Jurkat, Clone E6-1 (cell line): Measurements from ENCODE around the gene HMX2.

Experiments
- DNase-seq: peaks from one replicate; pipeline ENCODE4 v3.0.0-alpha.2; 2011; ENCODE audit warnings: low read depth, low spot score
- H3K4me3 ChIP-seq: 2 replicates; pipeline ENCODE4 v1.5.1; 2011; ENCODE audit warnings: mild to moderate bottlenecking, low read length, control low read depth, moderate library complexity

Gene HMX2

DNA sequence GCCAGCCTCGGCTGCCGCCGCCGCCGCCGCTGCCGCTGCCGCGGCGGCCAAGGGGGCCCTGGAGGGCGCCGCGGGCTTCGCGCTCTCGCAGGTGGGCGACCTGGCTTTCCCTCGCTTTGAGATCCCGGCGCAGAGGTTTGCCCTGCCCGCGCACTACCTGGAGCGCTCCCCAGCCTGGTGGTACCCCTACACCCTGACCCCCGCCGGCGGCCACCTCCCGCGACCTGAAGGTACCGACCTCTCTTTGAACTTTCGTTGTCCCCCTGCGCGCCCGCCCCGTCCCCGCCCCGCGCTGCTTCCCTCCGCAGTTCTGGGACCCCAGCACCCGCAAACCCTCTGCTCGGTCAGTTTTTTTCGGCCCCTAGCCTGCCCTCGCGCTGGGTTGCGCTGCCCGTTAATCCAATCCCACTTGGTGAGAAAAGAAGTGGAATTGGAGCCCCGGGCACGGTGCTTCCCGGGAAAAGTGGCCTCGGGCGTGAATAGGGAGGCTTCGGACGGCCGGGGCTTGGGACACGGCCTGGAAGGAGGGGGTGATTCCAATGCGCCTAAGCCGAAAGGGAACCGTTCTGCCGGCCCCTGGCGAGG lies 11.6 kb upstream of the HMX2 start:
- DNase-seq, result no peak
- peak overlapping the region; percentile 68 for H3K4me3 ChIP-seq

DNA sequence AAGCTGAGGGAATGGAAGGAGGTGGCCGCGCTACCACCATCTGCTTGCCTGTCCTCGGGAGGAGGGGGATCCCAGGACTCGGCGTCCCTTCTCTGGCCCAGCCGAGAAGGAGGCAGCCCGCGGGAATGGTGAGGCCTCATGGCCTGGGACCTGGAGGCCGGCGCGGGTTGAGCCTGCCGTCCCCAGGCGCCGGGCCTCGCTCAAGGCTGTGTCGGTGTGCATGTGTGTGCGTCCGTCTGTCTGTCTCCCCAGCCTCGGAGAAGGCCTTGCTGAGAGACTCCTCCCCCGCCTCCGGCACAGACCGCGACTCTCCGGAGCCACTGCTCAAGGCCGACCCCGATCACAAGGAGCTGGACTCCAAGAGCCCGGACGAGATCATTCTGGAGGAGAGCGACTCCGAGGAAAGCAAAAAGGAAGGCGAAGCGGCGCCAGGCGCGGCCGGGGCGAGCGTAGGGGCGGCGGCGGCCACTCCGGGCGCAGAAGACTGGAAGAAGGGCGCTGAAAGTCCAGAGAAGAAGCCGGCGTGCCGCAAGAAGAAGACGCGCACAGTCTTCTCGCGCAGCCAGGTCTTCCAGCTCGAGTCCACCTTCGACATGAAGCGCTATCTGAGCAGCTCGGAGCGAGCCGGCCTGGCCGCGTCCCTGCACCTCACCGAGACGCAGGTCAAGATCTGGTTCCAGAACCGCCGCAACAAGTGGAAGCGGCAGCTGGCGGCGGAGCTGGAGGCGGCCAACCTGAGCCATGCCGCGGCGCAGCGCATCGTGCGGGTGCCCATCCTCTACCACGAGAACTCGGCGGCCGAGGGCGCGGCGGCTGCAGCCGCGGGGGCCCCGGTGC lies 10.9 kb upstream of the HMX2 start:
- H3K4me3 ChIP-seq, result peak overlapping the region; percentile 68
- DNase-seq, result no peak

DNA sequence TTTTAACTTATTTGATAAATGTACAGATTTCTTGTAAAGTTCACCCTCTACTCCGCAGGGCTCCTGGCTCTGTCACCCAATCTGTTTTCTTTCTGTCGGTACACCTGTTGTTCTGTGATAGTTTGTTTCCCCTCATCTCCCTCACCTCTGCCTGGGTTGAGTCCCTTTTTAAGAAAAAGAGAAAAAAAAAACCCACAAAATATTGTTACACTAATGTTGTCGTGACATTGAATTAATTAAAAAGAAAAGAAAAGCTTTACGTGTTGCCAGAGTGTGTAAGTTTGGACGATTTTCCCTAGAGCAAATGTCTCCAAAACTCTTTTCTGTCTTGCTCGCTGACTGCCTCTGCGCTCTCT lies 8.8 kb upstream of the HMX2 start:
- no peak overlapping the region for H3K4me3 ChIP-seq
- no peak for DNase-seq

DNA sequence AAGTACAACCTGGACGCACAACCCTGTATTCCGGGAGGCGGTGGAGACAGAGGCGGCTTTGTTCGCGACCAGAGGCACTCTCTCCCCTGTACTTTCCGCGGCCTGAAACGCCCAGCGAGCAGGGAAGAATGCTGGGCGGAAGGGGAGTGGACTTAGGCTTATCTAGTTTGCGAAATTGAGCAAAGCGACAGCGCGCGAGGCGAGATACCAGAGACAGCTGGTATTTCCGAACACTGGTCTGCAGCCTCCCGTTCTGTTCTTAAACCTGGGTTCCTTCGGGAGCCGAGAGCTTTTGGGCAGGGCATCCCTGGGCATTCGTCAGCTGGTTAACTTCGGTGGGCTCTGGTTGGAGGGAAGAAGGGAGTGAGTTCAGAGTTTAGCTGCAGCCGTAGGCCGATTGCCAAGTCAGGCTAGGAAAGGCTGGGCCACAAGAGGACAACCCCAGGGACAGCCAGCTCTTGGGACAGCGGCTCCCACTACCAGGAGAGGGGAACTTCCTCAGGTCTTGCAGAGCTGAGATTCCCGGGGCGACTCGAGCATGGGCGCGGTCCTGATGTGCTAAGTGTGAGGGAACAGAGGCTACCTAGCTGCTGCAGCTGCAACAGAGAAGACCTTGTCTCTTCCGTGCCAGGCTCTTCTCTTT lies 8.3 kb upstream of the HMX2 start:
- no peak overlapping the region for H3K4me3 ChIP-seq
- DNase-seq, result no peak

DNA sequence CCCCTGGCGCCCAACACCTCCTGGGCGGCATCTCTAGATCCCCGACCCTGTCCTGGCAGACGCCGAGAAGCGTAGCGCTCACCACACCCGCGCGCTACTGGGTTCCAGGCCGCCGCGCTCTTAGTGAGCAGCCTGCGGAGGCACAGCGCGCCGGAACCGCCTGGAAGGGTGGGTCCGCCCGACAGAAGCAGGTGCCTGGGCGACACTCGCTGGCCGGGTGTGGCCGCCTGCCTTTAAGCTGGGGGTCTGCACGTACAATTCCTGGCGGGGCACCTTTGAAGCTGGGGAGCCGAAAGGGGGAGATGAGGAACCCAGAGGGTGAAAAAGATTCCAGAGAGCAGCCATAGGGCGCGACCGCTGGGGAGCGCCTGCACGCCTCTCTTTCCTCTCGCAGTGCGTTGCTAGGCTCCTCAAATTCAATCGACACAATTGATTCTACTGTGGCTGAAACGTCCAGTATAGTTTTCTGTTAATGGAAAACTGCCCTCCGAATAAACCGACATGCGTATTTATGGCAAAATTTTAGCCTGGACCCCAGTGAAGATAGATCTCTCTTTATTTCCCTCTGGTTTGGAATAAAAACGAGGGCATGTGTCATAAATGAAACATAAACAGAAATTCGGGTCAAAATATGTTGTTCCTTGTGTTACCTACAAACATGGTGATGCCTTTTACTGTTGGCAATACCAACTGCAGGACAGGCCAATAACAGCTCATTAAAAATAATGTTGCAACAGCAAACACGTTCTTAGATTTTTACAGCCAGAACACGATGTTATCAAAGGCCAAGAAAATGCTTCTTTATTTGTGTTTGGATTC lies 7.6 kb upstream of the HMX2 start:
- H3K4me3 ChIP-seq, result no peak overlapping the region
- no peak for DNase-seq

DNA sequence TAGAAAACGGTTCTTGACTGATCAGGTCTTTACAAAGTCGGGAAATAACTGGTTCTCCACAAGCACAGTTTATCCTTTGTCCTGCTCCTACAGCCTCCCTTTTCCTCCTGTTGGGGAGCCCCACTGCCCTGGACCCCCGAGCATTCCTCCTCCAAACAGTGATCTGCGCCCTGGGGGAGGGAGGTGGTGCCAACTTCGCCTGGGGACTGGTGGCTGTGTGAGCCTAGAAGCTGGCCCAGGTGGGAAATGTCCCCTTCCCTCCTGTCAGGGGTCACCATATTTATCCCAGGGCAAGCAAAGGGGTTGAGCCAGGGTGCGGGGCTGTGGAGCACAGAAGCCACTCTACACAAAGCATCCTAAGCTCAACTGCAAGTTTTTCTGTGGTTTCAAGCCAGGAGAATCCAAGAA lies 6.9 kb upstream of the HMX2 start:
- no peak for DNase-seq
- no peak overlapping the region for H3K4me3 ChIP-seq

DNA sequence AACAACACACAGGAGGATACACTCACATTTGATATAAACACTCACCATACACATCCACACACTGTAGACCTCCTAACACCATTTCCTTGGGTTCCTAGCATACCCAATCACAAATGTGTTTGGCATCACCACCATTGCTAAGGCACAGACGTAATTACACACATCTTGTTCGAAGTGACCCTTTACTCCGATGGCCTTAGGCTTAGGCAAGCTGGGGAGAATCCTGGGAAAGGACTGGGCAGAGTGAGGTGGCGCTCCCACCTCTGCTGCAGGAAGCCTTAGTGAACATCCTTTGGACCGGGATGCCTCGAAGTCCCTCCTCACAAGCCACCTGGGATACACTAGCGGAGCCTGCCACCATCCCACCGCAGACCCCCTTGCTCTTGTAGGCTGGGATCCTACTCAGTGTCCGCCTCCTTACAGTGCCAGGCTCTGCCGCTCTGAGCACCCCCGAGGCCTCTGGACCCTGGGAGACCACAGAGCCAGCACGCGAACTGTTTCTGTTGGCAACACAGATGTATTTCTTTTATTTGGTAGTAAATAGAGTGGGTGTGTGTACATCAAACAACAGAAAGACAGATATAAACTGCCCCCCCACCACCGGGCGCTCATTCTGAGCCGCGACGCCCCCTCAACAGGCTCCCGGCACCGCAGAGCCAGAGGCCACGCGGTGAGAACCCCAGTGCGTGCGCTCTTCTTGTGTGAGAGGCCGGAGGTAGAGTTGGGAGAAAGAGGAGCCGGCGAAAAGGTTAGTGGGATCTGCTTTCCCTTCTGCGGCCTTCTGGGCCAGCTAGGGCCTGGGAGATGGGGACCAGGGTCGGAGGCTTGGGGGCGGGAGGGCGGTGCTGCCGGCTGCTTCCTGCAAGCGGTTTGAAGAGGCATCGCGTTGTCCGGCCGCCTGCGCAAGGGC lies 5.9 kb upstream of the HMX2 start:
- no peak for DNase-seq
- H3K4me3 ChIP-seq, result no peak overlapping the region

DNA sequence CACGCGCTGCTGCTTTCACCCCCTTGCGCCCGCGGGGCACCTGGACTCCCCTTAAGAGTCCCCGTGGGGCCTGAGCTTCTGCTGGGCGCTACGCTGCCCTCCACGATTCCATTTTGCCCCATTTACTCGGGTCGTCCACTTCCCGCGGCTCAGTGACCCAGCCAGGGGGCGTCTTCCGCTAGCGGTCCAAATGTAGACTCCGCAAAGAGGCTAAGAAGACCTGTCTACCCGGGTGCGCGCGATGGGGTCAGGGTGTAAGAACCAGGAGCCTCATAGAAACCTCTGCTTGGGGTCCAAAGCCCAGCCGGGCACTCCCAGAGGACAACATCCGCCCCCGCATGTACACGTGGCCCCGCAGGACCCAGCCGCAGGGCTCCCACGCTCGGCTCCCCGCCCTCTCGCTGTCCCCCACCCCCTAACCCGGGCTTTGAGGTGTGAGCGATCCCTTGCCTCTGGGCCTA lies 5.2 kb upstream of the HMX2 start:
- no peak overlapping the region for H3K4me3 ChIP-seq
- no peak for DNase-seq

DNA sequence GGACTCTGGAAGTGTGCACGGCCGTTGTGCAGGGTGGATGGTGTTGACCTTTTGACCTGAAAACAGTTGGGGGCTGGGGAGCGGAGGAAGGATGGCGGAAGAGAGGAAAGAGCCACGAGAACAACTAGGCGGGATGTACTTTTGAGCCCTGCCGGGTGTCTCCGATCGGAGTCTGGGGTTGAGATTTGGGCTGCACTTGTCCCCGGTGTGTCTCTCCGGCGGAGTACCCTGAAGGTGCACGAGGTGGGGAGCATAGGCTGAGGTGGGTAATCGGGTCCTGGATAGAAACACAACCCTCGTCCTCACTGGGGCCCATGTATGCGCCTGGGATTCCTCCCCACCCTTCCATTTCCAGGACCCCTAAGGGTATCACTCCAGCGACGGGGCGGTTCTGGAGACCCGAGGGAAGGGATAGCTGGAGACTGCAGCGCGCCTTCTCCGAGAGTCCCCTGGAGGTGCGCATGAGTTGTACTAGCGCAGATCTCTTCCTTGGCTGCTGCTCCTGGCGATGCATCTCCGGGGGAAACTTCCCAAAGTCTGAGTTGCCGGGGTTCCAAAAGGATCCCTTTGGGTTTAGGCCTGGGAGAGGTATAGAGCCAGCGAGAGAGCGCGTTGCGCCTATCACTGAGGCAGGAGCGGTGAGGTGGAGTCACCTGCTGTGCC lies 4.6 kb upstream of the HMX2 start:
- H3K4me3 ChIP-seq, result no peak overlapping the region
- no peak for DNase-seq

DNA sequence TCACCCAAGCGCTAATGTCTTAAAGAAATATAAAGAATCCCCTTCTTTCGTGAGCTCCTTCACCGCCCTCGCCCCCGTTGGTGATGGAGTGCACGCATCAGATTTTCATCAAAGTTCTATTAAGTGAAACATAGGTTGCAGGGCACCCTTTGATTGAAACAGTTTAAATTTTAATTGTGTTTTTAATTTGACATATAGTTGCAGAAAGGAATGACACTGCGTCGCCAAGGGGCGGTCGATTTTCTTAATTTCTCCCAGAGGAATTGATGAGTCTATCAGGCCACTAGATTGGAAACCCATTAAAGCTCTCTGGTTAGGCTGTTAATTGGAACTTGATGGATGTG lies 4.1 kb upstream of the HMX2 start:
- no peak overlapping the region for H3K4me3 ChIP-seq
- DNase-seq, result no peak

DNA sequence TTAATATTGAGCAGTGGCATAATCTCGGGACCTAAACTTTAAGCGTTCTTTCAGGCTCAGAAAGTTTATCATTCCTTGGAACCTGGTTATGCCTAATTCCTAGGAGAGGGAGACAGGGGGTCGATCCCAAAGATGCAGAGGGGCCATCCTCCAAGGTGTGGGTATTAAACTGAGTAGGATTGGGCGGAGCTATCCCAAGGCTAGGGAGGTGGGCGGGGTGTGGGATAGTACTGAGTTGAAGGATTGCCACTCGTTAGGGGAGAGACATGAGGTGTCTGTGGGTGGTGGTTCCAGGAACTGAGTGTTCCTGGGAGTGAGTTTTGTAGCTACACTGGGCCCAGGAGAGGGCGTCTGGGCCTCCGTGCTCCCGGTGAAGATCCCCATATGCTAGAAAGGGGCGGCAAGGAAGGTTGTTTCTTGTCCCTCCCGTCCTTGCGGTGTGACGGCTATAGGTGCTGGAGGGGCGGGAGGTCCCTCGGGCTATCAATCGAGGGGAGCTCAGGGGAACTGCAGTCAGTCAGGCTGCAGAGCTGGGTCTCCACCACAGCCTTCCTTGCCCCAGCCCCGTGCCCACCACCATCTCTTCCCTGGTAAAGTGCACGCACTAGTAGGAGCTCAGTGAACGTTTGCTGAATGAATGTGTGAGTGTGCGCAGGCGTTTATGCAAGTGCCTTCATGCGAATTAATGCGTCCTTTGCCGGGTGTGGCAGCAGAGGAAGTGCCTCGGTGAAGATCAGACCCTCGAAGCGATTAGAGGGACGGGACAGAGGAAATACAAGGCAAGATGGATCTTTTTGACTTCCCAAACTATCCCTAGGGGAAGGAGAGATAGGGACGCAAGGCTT lies 3.0 kb upstream of the HMX2 start:
- H3K4me3 ChIP-seq, result no peak overlapping the region
- DNase-seq, result no peak

DNA sequence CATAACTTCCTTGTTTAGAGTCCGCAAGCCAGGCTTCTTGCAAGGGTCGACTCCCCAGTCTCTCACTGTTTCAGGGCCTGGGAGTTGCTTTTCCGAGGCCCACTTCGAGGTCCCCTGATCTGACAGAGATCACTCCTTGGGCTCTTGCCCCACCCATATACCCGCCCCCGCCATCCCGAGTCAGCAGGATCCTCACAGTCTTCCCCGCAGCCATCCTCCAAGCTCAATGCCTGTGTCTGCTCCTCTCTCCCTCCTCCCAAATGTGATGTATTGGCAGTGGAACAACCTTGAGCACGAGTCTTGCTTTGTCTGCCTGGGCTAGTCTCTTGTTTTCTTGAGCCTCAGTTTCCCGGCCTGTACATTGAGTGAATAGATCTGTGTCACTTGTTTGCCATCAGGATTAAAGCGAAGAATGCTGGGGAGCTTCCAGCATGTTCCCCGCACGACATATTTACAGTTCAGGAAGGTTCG lies 2.4 kb upstream of the HMX2 start:
- H3K4me3 ChIP-seq, result no peak overlapping the region

DNA sequence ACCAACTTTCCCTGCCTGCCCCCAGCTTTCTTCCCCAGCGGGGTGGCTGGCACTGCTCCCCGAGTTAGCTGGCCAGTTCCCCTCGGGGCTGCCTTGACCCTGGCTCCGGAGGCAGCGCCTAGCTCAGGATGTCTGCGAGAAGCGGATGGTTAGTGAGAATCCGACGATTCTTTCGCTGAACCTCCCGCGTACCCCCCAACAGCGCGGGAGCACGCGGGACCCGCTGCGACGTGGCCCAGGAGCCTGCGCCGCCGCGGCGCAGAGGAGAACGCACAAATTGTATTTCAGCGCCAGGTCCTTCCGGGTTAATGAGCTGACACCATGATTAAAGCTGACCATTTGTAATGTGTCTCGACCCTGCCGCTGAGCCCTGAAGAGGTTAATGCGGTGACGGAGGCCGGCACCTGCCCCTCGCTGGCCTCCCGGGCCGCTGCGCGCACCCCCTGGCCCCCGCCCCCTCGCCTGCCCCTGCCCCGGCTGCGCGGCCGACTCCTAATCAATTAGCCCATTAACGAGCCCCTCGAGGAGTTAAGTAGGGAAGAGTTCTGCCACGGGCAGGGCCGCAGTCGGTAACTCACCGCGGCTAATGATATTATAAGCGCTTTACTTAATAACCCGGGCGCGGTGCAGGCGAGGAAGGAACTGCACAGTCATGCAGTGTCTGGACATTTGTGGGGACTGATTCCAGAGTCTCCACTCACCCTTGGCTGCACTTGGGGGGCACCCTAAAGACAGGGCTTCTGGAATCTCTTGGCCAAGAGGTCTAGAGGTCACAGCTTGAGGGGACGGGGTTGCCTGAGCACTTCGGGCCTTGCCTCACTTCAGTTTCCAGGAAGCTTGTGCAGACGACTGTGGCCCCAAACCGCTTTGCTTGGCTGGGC lies 1.7 kb upstream of the HMX2 start:
- DNase-seq, result no peak

More for the DNA sequence above, 2.4 kb upstream of the HMX2 start:
- no peak for DNase-seq

DNA sequence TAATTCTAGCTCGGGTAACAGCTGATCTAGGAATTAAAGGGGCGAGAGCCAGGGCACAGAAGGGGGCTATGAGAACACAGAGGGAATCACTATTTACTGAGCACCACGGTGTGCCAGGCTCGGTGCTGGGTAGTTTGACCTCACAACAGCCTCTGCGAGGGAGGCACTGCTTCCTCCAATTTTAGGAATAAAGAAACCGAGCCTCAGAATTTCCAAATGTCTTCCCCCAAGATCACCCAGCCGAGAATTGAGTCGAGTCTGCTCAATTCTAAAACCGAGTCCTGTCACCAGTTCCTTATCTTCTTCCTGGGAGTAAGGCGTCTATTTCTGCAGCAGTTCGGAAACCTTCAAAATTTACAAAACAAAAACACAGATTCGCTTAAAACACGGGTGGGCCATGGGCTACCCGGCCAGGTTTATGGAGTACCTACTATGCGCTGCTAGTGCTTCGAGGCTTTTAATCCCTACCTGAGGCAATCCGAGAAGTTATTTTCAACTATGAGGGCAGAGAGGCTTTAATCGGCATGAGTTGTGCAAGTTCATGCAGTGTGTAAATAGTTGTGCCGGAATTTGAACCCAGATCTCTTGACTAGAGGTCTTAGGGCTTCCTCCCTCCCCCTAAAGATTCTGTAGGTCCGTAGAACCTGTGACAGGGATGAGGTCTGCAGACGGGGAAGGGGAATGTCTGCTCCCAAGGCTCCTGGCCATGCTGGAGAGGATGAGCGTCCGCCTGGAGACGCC lies 872 bp upstream of the HMX2 start:
- H3K4me3 ChIP-seq, result no peak overlapping the region

More for the DNA sequence above, 1.7 kb upstream of the HMX2 start:
- H3K4me3 ChIP-seq, result no peak overlapping the region

DNA sequence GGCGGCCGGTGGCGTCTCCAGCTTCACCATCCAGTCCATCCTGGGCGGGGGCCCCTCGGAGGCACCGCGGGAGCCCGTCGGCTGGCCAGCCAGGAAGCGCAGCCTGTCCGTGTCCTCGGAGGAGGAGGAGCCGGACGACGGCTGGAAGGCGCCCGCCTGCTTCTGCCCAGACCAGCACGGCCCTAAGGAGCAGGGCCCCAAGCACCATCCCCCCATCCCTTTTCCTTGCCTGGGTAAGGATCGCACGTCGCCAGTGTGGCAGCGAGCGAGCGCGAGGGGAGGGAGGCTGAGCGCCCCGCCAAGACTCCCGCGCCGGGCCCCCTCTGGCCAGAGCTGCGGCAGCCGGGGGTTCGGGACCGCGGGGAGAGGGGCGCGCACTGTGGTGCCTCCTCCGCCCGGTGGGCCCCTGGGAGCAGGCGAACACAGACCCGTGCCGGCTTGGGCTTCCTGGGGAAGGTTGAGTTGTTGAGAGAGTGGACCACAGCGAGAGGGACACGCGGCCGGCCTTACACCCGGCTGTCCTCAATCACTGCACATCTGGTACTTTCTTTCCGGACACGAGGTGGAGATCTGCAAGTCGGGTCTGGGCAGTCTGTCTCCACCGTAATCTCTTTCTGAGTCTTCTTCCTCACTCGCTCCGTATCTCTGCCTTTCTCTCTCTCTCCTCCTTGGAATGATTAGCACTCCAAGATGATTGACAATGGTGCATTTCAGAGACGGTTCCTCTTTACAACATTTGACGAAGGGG lies 652 bp downstream of the HMX2 start:
- H3K4me3 ChIP-seq, result peak overlapping the region; percentile 42

More for the DNA sequence above, 872 bp upstream of the HMX2 start:
- DNase-seq, result no peak

More for the DNA sequence above, 652 bp downstream of the HMX2 start:
- no peak for DNase-seq
